ENCODE results near the gene FN3K. TPM values are rescaled to one million over a fixed set of nuclear protein-coding genes. Genes with fewer than 3 reads are reported as not detected.

Gene FN3K
- total and polyA plus RNA-seq, 2 of the 13 experiments (the other 11 are each of a cell fraction or from before 2014, with no cell fraction given), result 3.5 to 12.2 TPM

DNA sequence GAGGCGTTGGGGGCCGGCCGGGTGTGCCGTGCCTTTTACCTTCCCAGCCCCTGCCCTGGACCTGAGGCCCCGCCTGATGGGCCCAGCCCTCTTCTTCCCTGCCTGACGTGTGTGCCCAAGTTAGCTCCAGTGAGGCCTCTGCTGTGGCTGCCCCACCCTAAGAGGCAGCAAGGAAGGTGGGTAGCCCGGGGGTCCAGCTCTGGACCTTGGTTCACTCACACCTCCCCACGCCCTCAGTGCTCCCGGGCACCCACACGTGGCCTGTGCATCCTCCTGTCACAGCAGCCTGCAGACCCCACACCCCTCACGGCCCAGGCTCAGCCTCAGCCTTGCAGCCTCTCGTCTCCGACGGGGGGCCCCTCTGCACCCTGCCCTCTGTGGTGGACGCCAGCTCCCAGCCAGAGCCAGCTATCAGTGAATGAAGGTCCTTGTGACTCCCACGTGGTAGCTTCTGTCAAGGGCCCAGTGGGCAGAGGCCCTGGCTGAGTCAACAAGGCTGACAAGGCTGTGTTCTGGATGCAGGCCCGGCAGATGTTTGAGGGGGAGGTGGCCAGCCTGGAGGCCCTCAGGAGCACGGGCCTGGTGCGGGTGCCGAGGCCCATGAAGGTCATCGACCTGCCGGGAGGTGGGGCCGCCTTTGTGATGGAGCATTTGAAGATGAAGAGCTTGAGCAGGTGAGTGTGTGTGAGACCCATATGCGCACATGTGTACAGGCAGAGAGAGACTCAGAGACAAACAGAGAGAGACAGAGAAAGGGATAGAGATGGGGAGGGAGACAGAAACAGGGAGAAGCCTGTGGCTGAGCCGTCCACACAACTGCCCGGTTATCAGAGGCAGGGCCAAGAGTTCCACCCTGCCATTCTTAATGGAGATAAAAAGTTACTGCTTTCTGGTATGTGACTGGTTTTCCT, 2.8 kb downstream of the FN3K start (continued):
- no peak; the same call in 1 of the 2 replicates for TF ChIP-seq CAMTA2 (CRISPR knock-in tag; IDR thresholded peaks at IDR 0.05; ENCODE audit: borderline replicate concordance)
- TF ChIP-seq, protein P1, sequence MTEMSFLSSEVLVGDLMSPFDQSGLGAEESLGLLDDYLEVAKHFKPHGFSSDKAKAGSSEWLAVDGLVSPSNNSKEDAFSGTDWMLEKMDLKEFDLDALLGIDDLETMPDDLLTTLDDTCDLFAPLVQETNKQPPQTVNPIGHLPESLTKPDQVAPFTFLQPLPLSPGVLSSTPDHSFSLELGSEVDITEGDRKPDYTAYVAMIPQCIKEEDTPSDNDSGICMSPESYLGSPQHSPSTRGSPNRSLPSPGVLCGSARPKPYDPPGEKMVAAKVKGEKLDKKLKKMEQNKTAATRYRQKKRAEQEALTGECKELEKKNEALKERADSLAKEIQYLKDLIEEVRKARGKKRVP (CRISPR knock-in tag; IDR thresholded peaks at IDR 0.05), result peak in 1 of 2 experiments; percentile 92; a peak in 2 of 4 replicates
- TF ChIP-seq, protein P2, sequence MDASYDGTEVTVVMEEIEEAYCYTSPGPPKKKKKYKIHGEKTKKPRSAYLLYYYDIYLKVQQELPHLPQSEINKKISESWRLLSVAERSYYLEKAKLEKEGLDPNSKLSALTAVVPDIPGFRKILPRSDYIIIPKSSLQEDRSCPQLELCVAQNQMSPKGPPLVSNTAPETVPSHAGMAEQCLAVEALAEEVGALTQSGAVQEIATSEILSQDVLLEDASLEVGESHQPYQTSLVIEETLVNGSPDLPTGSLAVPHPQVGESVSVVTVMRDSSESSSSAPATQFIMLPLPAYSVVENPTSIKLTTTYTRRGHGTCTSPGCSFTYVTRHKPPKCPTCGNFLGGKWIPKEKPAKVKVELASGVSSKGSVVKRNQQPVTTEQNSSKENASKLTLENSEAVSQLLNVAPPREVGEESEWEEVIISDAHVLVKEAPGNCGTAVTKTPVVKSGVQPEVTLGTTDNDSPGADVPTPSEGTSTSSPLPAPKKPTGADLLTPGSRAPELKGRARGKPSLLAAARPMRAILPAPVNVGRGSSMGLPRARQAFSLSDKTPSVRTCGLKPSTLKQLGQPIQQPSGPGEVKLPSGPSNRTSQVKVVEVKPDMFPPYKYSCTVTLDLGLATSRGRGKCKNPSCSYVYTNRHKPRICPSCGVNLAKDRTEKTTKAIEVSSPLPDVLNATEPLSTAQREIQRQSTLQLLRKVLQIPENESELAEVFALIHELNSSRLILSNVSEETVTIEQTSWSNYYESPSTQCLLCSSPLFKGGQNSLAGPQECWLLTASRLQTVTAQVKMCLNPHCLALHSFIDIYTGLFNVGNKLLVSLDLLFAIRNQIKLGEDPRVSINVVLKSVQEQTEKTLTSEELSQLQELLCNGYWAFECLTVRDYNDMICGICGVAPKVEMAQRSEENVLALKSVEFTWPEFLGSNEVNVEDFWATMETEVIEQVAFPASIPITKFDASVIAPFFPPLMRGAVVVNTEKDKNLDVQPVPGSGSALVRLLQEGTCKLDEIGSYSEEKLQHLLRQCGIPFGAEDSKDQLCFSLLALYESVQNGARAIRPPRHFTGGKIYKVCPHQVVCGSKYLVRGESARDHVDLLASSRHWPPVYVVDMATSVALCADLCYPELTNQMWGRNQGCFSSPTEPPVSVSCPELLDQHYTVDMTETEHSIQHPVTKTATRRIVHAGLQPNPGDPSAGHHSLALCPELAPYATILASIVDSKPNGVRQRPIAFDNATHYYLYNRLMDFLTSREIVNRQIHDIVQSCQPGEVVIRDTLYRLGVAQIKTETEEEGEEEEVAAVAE (CRISPR knock-in tag; IDR thresholded peaks at IDR 0.05; ENCODE audit: borderline replicate concordance), result peak; percentile 98
- 0 out of 2 replicates have a peak, but pooled peaks have one; percentile 95 for TF ChIP-seq ZSCAN30 (CRISPR knock-in tag; IDR thresholded peaks at IDR 0.05)
- TF ChIP-seq ZNF432 (CRISPR knock-in tag; IDR thresholded peaks at IDR 0.05; ENCODE audit: borderline replicate concordance), result no peak; the same call in 1 of the 2 replicates
- peak; percentile 90; the same call in 1 of the 2 replicates for TF ChIP-seq ZNF674 (CRISPR knock-in tag; IDR thresholded peaks at IDR 0.05; ENCODE audit: low read depth)
- TF ChIP-seq, protein P3, sequence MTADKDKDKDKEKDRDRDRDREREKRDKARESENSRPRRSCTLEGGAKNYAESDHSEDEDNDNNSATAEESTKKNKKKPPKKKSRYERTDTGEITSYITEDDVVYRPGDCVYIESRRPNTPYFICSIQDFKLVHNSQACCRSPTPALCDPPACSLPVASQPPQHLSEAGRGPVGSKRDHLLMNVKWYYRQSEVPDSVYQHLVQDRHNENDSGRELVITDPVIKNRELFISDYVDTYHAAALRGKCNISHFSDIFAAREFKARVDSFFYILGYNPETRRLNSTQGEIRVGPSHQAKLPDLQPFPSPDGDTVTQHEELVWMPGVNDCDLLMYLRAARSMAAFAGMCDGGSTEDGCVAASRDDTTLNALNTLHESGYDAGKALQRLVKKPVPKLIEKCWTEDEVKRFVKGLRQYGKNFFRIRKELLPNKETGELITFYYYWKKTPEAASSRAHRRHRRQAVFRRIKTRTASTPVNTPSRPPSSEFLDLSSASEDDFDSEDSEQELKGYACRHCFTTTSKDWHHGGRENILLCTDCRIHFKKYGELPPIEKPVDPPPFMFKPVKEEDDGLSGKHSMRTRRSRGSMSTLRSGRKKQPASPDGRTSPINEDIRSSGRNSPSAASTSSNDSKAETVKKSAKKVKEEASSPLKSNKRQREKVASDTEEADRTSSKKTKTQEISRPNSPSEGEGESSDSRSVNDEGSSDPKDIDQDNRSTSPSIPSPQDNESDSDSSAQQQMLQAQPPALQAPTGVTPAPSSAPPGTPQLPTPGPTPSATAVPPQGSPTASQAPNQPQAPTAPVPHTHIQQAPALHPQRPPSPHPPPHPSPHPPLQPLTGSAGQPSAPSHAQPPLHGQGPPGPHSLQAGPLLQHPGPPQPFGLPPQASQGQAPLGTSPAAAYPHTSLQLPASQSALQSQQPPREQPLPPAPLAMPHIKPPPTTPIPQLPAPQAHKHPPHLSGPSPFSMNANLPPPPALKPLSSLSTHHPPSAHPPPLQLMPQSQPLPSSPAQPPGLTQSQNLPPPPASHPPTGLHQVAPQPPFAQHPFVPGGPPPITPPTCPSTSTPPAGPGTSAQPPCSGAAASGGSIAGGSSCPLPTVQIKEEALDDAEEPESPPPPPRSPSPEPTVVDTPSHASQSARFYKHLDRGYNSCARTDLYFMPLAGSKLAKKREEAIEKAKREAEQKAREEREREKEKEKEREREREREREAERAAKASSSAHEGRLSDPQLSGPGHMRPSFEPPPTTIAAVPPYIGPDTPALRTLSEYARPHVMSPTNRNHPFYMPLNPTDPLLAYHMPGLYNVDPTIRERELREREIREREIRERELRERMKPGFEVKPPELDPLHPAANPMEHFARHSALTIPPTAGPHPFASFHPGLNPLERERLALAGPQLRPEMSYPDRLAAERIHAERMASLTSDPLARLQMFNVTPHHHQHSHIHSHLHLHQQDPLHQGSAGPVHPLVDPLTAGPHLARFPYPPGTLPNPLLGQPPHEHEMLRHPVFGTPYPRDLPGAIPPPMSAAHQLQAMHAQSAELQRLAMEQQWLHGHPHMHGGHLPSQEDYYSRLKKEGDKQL (CRISPR knock-in tag; IDR thresholded peaks at IDR 0.05; ENCODE audit: low read depth), result peak; percentile 96
- peak; percentile 65 for TF ChIP-seq ZNF296 (CRISPR knock-in tag; conservative IDR thresholded peaks at IDR 0.05)
- TF ChIP-seq ZNF562 (CRISPR knock-in tag; IDR thresholded peaks at IDR 0.05; ENCODE audit: borderline replicate concordance), result peak; percentile 86; the same call in 1 of the 2 replicates
- TF ChIP-seq MTA1 (CRISPR knock-in tag; IDR thresholded peaks at IDR 0.05; ENCODE audit: borderline replicate concordance), result peak; percentile 100
- TF ChIP-seq, protein P4, sequence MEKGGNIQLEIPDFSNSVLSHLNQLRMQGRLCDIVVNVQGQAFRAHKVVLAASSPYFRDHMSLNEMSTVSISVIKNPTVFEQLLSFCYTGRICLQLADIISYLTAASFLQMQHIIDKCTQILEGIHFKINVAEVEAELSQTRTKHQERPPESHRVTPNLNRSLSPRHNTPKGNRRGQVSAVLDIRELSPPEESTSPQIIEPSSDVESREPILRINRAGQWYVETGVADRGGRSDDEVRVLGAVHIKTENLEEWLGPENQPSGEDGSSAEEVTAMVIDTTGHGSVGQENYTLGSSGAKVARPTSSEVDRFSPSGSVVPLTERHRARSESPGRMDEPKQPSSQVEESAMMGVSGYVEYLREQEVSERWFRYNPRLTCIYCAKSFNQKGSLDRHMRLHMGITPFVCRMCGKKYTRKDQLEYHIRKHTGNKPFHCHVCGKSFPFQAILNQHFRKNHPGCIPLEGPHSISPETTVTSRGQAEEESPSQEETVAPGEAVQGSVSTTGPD (CRISPR knock-in tag; IDR thresholded peaks at IDR 0.05), result peak; percentile 96
- TF ChIP-seq ZNF775 (CRISPR knock-in tag; IDR thresholded peaks at IDR 0.05; ENCODE audit: borderline replicate concordance), result peak; percentile 96; the same call in 1 of the 2 replicates
- TF ChIP-seq IKZF4 (CRISPR knock-in tag; IDR thresholded peaks at IDR 0.05; ENCODE audit: borderline replicate concordance, low read depth, not compliant biosample characterization), result peak; percentile 98
